HG03439 (cell line): ENCODE measurements around the gene MFRP.

Source experiments
- ATAC-seq: cut with Tn5 transposase; IDR thresholded peaks from one replicate; pipeline ENCODE4 v1.9.1; 2021; ENCODE audit warnings: mild to moderate bottlenecking, moderate library complexity; ENCODE audit not compliant: unreplicated experiment

MFRP gene

GRCh38 chr11:119359365-119360214, 13.1 kb upstream of the MFRP start:
- ATAC-seq = no peak

- ATAC-seq = no peak
These were observed 10.6 kb upstream of the MFRP start for GRCh38 chr11:119357074-119357473.

- ATAC-seq = peak; percentile 66
These were observed 10.0 kb upstream of the MFRP start for GRCh38 chr11:119356349-119357031.

GRCh38 chr11:119355091-119355843, 8.8 kb upstream of the MFRP start:
- ATAC-seq = no peak

- ATAC-seq = no peak
These were observed 6.4 kb upstream of the MFRP start for GRCh38 chr11:119352857-119353260.

- no peak for ATAC-seq
These were observed 4.7 kb upstream of the MFRP start for GRCh38 chr11:119351232-119351631.

GRCh38 chr11:119350302-119350701, 3.8 kb upstream of the MFRP start:
- no peak for ATAC-seq

- no peak for ATAC-seq
These were observed 1.6 kb upstream of the MFRP start for GRCh38 chr11:119347940-119348605.

GRCh38 chr11:119347242-119347641, 737 bp upstream of the MFRP start:
- ATAC-seq = no peak

GRCh38 chr11:119345685-119346084, 820 bp downstream of the MFRP start:
- ATAC-seq = no peak

- no peak for ATAC-seq
These were observed 2.1 kb downstream of the MFRP start for GRCh38 chr11:119344291-119345010.

- no peak for ATAC-seq
These were observed 2.8 kb downstream of the MFRP start for GRCh38 chr11:119343726-119344125.

- no peak for ATAC-seq
These were observed 4.0 kb downstream of the MFRP start for GRCh38 chr11:119342362-119343130.

GRCh38 chr11:119342023-119342300, 4.5 kb downstream of the MFRP start:
- no peak for ATAC-seq

GRCh38 chr11:119341222-119342022, 5.1 kb downstream of the MFRP start:
- ATAC-seq = no peak

GRCh38 chr11:119340335-119341221, 5.9 kb downstream of the MFRP start, which contains the start of gene C1QTNF5:
C1QTNF5 (minus strand) TSS chr11:119340883; CDS start chr11:119340397, 486 bp downstream.
- no peak for ATAC-seq

- no peak for ATAC-seq
These were observed 6.7 kb downstream of the MFRP start for GRCh38 chr11:119339589-119340334.
